ENCODE measurements around the gene OSMR.

OSMR gene

GRCh38 chr5:38926121-38926520 is 80.3 kb downstream of the OSMR start:
- TF ChIP-seq SIN3A (IDR thresholded peaks at IDR 0.05; ENCODE audit: borderline replicate concordance, insufficient read depth, low read length) (no peak), FOXP2 (optimal IDR thresholded peaks at IDR 0.05; ENCODE audit: borderline replicate concordance, extremely low read depth, extremely low read length, insufficient read depth) (no peak), POLR2AphosphoS5 (IDR thresholded peaks at IDR 0.05; ENCODE audit: low read depth, low read length) (no peak), TAF1 (IDR thresholded peaks at IDR 0.05; ENCODE audit: borderline replicate concordance, insufficient read depth, low read length) (no peak)
- TF ChIP-seq, protein P1, sequence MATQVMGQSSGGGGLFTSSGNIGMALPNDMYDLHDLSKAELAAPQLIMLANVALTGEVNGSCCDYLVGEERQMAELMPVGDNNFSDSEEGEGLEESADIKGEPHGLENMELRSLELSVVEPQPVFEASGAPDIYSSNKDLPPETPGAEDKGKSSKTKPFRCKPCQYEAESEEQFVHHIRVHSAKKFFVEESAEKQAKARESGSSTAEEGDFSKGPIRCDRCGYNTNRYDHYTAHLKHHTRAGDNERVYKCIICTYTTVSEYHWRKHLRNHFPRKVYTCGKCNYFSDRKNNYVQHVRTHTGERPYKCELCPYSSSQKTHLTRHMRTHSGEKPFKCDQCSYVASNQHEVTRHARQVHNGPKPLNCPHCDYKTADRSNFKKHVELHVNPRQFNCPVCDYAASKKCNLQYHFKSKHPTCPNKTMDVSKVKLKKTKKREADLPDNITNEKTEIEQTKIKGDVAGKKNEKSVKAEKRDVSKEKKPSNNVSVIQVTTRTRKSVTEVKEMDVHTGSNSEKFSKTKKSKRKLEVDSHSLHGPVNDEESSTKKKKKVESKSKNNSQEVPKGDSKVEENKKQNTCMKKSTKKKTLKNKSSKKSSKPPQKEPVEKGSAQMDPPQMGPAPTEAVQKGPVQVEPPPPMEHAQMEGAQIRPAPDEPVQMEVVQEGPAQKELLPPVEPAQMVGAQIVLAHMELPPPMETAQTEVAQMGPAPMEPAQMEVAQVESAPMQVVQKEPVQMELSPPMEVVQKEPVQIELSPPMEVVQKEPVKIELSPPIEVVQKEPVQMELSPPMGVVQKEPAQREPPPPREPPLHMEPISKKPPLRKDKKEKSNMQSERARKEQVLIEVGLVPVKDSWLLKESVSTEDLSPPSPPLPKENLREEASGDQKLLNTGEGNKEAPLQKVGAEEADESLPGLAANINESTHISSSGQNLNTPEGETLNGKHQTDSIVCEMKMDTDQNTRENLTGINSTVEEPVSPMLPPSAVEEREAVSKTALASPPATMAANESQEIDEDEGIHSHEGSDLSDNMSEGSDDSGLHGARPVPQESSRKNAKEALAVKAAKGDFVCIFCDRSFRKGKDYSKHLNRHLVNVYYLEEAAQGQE (IDR thresholded peaks at IDR 0.05; ENCODE audit: insufficient read depth in 1 of 2, low read depth in 2 of 2, low read length in 2 of 2): no peak

GRCh38 chr5:38927470-38927869 is 81.7 kb downstream of the OSMR start:
- no peak for TF ChIP-seq SIN3A (IDR thresholded peaks at IDR 0.05; ENCODE audit: borderline replicate concordance, insufficient read depth, low read length)
- TF ChIP-seq TAF1 (IDR thresholded peaks at IDR 0.05; ENCODE audit: borderline replicate concordance, insufficient read depth, low read length): no peak
- TF ChIP-seq, protein P1 (IDR thresholded peaks at IDR 0.05; ENCODE audit: insufficient read depth in 1 of 2, low read depth in 2 of 2, low read length in 2 of 2): no peak
- TF ChIP-seq POLR2AphosphoS5 (IDR thresholded peaks at IDR 0.05; ENCODE audit: low read depth, low read length): no peak
- no peak for TF ChIP-seq FOXP2 (optimal IDR thresholded peaks at IDR 0.05; ENCODE audit: borderline replicate concordance, extremely low read depth, extremely low read length, insufficient read depth)

GRCh38 chr5:38929838-38930237 is 84.0 kb downstream of the OSMR start:
- TF ChIP-seq, protein P1 (IDR thresholded peaks at IDR 0.05; ENCODE audit: insufficient read depth in 1 of 2, low read depth in 2 of 2, low read length in 2 of 2): no peak
- TF ChIP-seq SIN3A (IDR thresholded peaks at IDR 0.05; ENCODE audit: borderline replicate concordance, insufficient read depth, low read length): no peak
- no peak for TF ChIP-seq TAF1 (IDR thresholded peaks at IDR 0.05; ENCODE audit: borderline replicate concordance, insufficient read depth, low read length)
- TF ChIP-seq POLR2AphosphoS5 (IDR thresholded peaks at IDR 0.05; ENCODE audit: low read depth, low read length): no peak
- no peak for TF ChIP-seq FOXP2 (optimal IDR thresholded peaks at IDR 0.05; ENCODE audit: borderline replicate concordance, extremely low read depth, extremely low read length, insufficient read depth)

DNA sequence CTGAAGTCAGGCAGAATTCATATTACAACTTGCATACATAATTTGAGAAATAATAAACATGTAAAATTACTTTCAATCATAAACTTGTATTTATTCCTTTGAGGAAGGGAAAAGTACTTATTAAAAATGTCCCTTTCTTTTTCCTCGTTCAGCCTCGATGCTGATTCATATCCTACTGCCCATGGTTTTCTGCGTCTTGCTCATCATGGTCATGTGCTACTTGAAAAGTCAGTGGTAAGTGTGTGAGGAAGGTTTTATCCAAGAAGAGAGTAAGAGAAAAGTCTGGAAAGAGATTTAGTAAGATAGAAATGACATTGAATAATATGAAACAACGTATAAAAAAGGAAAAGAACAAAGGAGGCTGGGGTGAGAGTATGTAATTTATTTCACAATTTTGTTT is 85.9 kb downstream of the OSMR start:
- TF ChIP-seq POLR2AphosphoS5 (IDR thresholded peaks at IDR 0.05; ENCODE audit: low read depth, low read length) (no peak), TAF1 (IDR thresholded peaks at IDR 0.05; ENCODE audit: borderline replicate concordance, insufficient read depth, low read length) (no peak), SIN3A (IDR thresholded peaks at IDR 0.05; ENCODE audit: borderline replicate concordance, insufficient read depth, low read length) (no peak), FOXP2 (optimal IDR thresholded peaks at IDR 0.05; ENCODE audit: borderline replicate concordance, extremely low read depth, extremely low read length, insufficient read depth) (no peak)
- TF ChIP-seq, protein P1 (IDR thresholded peaks at IDR 0.05; ENCODE audit: insufficient read depth in 1 of 2, low read depth in 2 of 2, low read length in 2 of 2): no peak
